Measurements from ENCODE around the gene CDKL1. TPM values are rescaled to one million over a fixed set of nuclear protein-coding genes. Genes with fewer than 3 reads are reported as not detected.
A peak's percentile ranks its signal among the peaks of the same experiment; 100 is the strongest.

The CDKL1 gene
- total RNA-seq = 10 to 100 TPM; 11.2 to 17.7 (median 12.3) TPM

- Histone ChIP-seq H3K4me3 (peak within 1 kb of the TSS; percentile 68 to 93 (median 76)), H3K9me3 (no peaks in the 10 kb centered on the region), H3K27me3 (peaks cover 0 to 5% (median 0%) of the 10 kb centered on the region in 4 donors), H3K27ac (replicated peaks in 1 of 4) (peak within 1 kb of the TSS; percentile 73 to 89 (median 82)), H3K4me1 (peaks cover 7 to 36% (median 29%) of the 10 kb centered on the region in 4 donors), H3K36me3 (no peaks in the 10 kb centered on the region)
- no peak for TF ChIP-seq EP300 (IDR thresholded peaks at IDR 0.05)
- no peak for TF ChIP-seq POLR2A (IDR thresholded peaks at IDR 0.05; ENCODE audit: low read depth)
- TF ChIP-seq POLR2AphosphoS5 (IDR thresholded peaks at IDR 0.05) = no peak
- no peak for TF ChIP-seq CTCF (IDR thresholded peaks at IDR 0.05)
- intact Hi-C loops (cut with DNase I) = loop anchor here (2.0 to 10.0 kb wide), 3 partner anchors 52 to 135 kb away; partner anchors contain the start of gene MAP4K5
- DNase-seq (ENCODE audit: extremely low spot score) = no peak
- 0% methylated on average over 12 of the region's 77 CpGs for WGBS
Measured at GRCh38 chr14:50396631-50397389, at the start of gene CDKL1. Gene CDKL1 (minus strand): TSS chr14:50396881. CDS start chr14:50395868, 1,013 bp downstream.

DNA sequence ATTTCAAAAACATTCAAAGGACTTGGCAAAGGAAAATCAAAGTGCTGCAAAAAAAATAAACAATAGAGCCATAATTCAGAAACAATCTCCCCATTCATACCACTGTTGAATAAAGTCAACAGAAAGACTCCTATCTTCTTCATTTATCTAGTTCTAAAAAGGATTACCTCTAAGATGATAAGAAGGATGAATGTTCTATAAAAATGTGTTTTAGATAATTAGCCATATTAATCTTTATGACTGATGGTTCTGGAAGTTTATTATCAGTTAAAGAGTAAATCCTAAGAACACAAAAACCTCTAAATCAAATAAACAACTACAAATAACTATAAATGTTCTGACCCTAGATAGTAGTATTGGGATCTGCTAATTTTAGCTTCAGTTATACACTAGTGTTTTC lies 37.8 kb upstream of the CDKL1 start:
- DNase-seq (ENCODE audit: extremely low spot score) = no peak
- Histone ChIP-seq H3K9me3 (no peaks in the 10 kb centered on the region), H3K27ac (replicated peaks in 1 of 4) (no peak overlapping the region), H3K36me3 (peaks cover 17 to 62% (median 39%) of the 10 kb centered on the region in 4 donors), H3K4me3 (no peak overlapping the region), H3K27me3 (no peaks in the 10 kb centered on the region), H3K4me1 (no peaks in the 10 kb centered on the region)
- intact Hi-C loops (cut with DNase I) = no loop called here
- TF ChIP-seq EP300 (IDR thresholded peaks at IDR 0.05) (no peak), CTCF (IDR thresholded peaks at IDR 0.05) (no peak), POLR2AphosphoS5 (IDR thresholded peaks at IDR 0.05) (no peak), POLR2A (IDR thresholded peaks at IDR 0.05; ENCODE audit: low read depth) (no peak)

- no peaks in the 10 kb centered on the region for H3K4me1 ChIP-seq
- intact Hi-C loops (cut with DNase I) = no loop called here
- H3K4me3 ChIP-seq = no peak overlapping the region
- no peaks in the 10 kb centered on the region for H3K9me3 ChIP-seq
- DNase-seq (ENCODE audit: extremely low spot score) = no peak
- no peak overlapping the region for H3K27ac ChIP-seq (replicated peaks in 1 of 4)
- no peak for TF ChIP-seq EP300 (IDR thresholded peaks at IDR 0.05)
- TF ChIP-seq POLR2A (IDR thresholded peaks at IDR 0.05; ENCODE audit: low read depth) = no peak
- TF ChIP-seq CTCF (IDR thresholded peaks at IDR 0.05) = no peak
- no peak for TF ChIP-seq POLR2AphosphoS5 (IDR thresholded peaks at IDR 0.05)
- H3K27me3 ChIP-seq = no peaks in the 10 kb centered on the region
- whole genome bisulfite sequencing = 97% methylated on average over 1 of the region's 1 CpG
- peaks cover 17 to 61% (median 36%) of the 10 kb centered on the region in 4 donors for H3K36me3 ChIP-seq
Measured at GRCh38 chr14:50432131-50432530, 35.5 kb upstream of the CDKL1 start.

GRCh38 chr14:50425816-50426215 lies 29.1 kb upstream of the CDKL1 start:
- H3K27ac ChIP-seq (replicated peaks in 1 of 4) = no peak overlapping the region
- TF ChIP-seq EP300 (IDR thresholded peaks at IDR 0.05) = no peak
- no peak for TF ChIP-seq CTCF (IDR thresholded peaks at IDR 0.05)
- TF ChIP-seq POLR2AphosphoS5 (IDR thresholded peaks at IDR 0.05) = no peak
- 83% methylated on average over 3 of the region's 3 CpGs for WGBS
- no peaks in the 10 kb centered on the region for H3K27me3 ChIP-seq
- no peak for DNase-seq (ENCODE audit: extremely low spot score)
- intact Hi-C loops (cut with DNase I) = no loop called here
- H3K9me3 ChIP-seq = no peaks in the 10 kb centered on the region
- H3K4me1 ChIP-seq = no peaks in the 10 kb centered on the region
- H3K4me3 ChIP-seq = no peak overlapping the region
- peaks cover 37 to 66% (median 40%) of the 10 kb centered on the region in 4 donors for H3K36me3 ChIP-seq
